ENCODE measurements around the gene IRF4. TPM values are rescaled to one million over a fixed set of nuclear protein-coding genes. Genes with fewer than 3 reads are reported as not detected.

Gene IRF4
- total and polyA plus RNA-seq, 3 donors from 2014 or later = 1.8 to 7.4 (median 3.7) TPM

DNA sequence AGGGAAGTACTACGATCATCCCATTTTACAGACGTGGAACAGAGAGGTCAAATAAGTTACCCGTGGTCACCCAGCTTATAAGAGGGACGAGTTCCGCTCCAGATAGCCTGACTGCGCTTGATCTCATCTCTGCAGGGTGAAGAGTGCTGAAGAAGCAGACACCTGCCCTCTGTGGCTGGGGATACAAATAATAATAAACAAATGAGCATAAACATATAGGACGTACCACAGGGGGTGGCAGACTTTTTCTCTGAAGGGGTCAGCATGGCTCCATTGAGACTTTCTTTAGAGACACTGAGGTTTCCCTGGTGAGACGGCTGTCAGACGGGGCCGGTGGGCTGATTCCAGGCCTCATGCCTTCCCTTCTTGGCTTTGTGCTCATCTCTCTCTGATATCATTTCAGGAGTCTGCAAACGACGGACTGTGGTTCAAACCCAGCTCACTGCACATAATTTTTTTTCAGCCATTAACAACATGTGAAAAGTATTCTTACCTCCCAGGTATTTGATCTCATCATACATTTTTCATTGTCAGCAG is 47.1 kb downstream of the IRF4 start:
- TF ChIP-seq, protein P1, sequence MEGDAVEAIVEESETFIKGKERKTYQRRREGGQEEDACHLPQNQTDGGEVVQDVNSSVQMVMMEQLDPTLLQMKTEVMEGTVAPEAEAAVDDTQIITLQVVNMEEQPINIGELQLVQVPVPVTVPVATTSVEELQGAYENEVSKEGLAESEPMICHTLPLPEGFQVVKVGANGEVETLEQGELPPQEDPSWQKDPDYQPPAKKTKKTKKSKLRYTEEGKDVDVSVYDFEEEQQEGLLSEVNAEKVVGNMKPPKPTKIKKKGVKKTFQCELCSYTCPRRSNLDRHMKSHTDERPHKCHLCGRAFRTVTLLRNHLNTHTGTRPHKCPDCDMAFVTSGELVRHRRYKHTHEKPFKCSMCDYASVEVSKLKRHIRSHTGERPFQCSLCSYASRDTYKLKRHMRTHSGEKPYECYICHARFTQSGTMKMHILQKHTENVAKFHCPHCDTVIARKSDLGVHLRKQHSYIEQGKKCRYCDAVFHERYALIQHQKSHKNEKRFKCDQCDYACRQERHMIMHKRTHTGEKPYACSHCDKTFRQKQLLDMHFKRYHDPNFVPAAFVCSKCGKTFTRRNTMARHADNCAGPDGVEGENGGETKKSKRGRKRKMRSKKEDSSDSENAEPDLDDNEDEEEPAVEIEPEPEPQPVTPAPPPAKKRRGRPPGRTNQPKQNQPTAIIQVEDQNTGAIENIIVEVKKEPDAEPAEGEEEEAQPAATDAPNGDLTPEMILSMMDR (IDR thresholded peaks at IDR 0.05) = no peak
- TF ChIP-seq POLR2A (IDR thresholded peaks at IDR 0.05) = no peak
- Histone ChIP-seq H3K36me3 (ENCODE audit: low read depth, missing control alignments) (no peaks in the 10 kb centered on the region), H3K27me3 (no peaks in the 10 kb centered on the region), H3K27ac (no peak overlapping the region), H3K4me1 (no peaks in the 10 kb centered on the region), H3K4me3 (no peak overlapping the region), H3K9me3 (no peaks in the 10 kb centered on the region)
- no peak for DNase-seq
- intact Hi-C loops (cut with DNase I; ENCODE audit: low total_unique reads) = no loop called here
- 85 to 88% methylated on average over 12 of the region's 12 CpGs for WGBS, 2 donors

DNA sequence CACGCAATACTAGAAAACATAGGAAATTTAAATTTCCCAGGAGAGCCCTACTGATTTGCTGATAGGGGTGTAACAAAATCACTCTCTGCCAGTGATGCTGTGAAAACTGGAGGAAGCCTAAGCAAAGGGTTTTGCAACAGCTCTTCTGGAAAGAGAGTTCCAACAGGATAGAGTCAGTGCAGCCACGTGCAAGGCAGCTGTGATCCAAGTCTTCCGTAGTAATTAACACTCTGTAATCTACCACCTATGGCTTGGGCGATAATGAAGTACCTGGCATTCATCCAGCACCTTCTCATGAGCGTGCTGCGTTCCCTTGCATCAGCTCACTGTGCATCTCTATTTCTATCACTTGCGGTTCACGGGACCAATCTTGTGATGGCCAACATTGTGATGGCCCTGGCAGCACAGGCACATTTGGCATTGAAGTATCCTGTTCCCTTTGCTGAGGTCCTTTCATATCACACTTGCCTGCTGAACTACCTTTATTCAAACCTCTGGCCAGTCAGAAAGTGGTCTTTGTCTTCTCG is 48.2 kb downstream of the IRF4 start:
- no peak overlapping the region for H3K4me3 ChIP-seq
- TF ChIP-seq POLR2A (IDR thresholded peaks at IDR 0.05) = no peak
- TF ChIP-seq, protein P1 (IDR thresholded peaks at IDR 0.05) = no peak
- H3K9me3 ChIP-seq = no peaks in the 10 kb centered on the region
- no peaks in the 10 kb centered on the region for H3K4me1 ChIP-seq
- no peaks in the 10 kb centered on the region for H3K36me3 ChIP-seq (ENCODE audit: low read depth, missing control alignments)
- no peak for DNase-seq
- H3K27me3 ChIP-seq = no peaks in the 10 kb centered on the region
- intact Hi-C loops (cut with DNase I; ENCODE audit: low total_unique reads) = no loop called here
- WGBS, 2 donors = 75 to 78% methylated on average over 9 of the region's 9 CpGs
- no peak overlapping the region for H3K27ac ChIP-seq

DNA sequence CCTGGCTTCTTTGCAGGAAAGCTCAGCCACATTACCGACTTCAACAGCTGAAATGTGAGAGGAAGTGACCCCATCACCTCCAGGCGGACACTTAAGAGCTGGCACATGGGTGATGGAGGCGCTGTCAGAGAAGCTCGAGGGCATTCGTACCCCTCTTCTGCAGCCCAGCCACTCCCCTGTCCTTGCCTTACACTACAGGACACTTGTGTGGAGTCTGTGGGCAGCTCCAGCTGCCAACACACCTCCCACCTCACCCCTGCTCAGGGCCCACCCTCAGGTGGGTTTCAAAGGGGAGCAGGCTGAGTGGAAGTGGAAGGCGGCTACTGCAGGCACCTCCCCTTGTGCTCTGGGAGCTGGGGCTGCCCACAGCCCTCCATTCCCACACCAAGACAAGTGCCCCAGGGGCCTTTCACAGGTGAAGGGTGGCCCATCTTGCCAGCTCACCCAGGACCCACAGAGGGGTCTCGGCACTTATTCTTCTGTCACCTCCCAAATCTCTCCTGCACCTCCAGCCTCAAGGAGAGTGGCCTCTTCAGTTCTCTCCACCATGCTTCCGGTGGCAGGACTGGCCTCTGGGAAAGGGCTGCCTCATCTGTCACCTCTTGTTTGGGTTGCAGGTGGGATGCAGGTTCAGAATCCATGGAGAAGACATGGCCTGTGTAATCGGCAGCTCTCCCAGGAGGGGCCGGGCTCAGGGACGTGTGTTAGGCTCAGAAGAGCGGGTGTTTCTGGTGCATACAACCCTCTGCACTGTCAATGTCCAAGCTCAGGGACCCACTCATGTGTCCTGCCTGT is 49.8 kb downstream of the IRF4 start:
- no peak overlapping the region for H3K4me3 ChIP-seq
- DNase-seq = no peak
- no peak overlapping the region for H3K27ac ChIP-seq
- TF ChIP-seq, protein P1 (IDR thresholded peaks at IDR 0.05) = no peak
- no peak for TF ChIP-seq POLR2A (IDR thresholded peaks at IDR 0.05)
- no peaks in the 10 kb centered on the region for H3K27me3 ChIP-seq
- H3K9me3 ChIP-seq = no peaks in the 10 kb centered on the region
- WGBS, 2 donors = 85% methylated on average over 9 to 12 of the region's 12 CpGs
- intact Hi-C loops (cut with DNase I; ENCODE audit: low total_unique reads) = no loop called here
- H3K4me1 ChIP-seq = no peaks in the 10 kb centered on the region
- H3K36me3 ChIP-seq (ENCODE audit: low read depth, missing control alignments) = no peaks in the 10 kb centered on the region

DNA sequence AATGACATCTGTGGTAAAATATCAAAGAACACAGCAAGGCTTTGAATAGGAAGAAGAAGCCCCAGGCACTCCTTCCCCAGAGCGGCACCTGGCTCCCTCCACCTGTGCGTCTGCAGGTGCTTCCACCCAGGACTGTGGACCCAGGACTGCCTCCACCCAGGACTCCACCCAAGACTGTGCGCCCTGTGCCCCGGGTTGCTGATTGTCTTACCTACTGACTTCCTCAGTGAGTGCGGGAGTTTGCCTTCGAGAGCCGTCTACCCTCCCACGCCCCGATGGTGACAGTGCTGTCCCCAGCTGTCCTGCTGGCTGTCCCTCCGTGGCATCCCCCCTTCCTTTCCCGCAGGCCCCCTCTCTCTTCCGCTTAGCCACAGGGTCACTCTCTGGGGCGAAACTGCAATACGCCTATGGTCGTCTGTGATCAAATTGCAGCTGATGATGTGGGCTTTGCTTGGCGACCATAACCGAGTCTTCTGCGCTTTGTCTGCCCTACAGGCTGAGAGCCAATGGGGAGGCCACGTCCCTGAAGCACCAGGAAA is 52.1 kb downstream of the IRF4 start:
- Histone ChIP-seq H3K27ac (no peak overlapping the region), H3K27me3 (no peaks in the 10 kb centered on the region), H3K4me1 (no peaks in the 10 kb centered on the region), H3K36me3 (ENCODE audit: low read depth, missing control alignments) (no peaks in the 10 kb centered on the region), H3K4me3 (no peak overlapping the region), H3K9me3 (no peaks in the 10 kb centered on the region)
- 89 to 94% methylated on average over 17 to 19 of the region's 19 CpGs for WGBS, 2 donors
- TF ChIP-seq, protein P1 (IDR thresholded peaks at IDR 0.05) = no peak
- TF ChIP-seq POLR2A (IDR thresholded peaks at IDR 0.05) = no peak
- intact Hi-C loops (cut with DNase I; ENCODE audit: low total_unique reads) = no loop called here
- DNase-seq = no peak

All from testis (tissue), 3 donors.